ENCODE results near the gene PTGS1. TPM values are rescaled to one million over a fixed set of nuclear protein-coding genes. Genes with fewer than 3 reads are reported as not detected.

The PTGS1 gene
- polyA plus RNA-seq, 1 donor (not counting 4 experiments of a cell fraction or from before 2014, with no cell fraction given) = 4.5 TPM

DNA sequence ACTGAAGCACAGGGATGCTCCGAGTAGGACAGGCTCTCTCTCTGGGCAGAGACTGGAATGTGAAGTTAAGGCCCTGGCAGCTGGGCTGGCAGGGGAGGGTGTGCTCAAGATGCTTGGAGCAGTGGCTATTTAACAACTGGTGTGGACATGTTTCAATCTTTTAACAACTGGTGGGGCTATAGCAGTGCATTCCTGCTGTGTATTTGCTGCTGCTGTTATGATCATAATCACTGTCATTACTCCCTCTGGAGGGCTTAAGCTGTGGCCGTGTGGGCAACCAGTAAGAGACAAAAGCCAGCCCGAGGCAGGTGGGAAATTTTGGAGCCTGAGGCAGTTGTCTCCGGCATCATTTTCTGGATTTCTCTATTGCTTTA is 33.3 kb upstream of the PTGS1 start:
- FAIRE-seq = no peak

DNA sequence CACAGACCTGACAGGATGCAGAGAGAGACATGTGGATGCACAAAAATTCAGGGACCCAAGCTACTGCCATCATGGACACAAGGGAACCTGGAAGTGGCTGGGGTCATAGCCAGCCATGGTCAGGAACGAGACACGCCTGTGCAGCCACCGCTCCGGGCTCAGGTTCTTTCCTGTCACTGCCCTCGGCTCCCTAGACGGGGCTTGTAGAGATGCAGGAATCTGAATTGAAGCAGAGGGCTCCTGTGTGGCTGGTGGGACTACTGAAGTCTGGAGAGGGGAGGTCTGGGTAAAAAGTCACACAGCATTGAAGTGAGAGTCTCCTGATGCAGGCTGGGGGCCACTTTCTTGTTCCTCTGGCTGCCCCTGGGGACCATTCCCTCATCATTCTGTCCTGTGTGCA is 32.3 kb upstream of the PTGS1 start:
- H3K4me3 ChIP-seq (ENCODE audit: control insufficient read depth in 2 of 3, extremely low read depth in 1 of 3, insufficient read depth in 2 of 3, low read depth in 1 of 3, low read length in 3 of 3) = no peak overlapping the region
- H3K4me1 ChIP-seq (ENCODE audit: control insufficient read depth, extremely low read depth, insufficient read depth, low read length) = no peaks in the 10 kb centered on the region
- no peak for TF ChIP-seq EZH2 (IDR thresholded peaks at IDR 0.05; ENCODE audit: low read length)
- H3K9me3 ChIP-seq (ENCODE audit: control insufficient read depth, low read depth, low read length) = no peaks in the 10 kb centered on the region
- DNase-seq (ENCODE audit: low read depth, low spot score) (no peak), FAIRE-seq (no peak)
- dilution Hi-C loops (cut with MboI; ENCODE audit: extremely low pct_ligation_motif_present, low sequenced_read_pairs) = no loop called here
- no peak overlapping the region for H3K9ac ChIP-seq (ENCODE audit: control insufficient read depth, extremely low read depth, insufficient read depth, low read length)
- H3K36me3 ChIP-seq (ENCODE audit: control insufficient read depth in 2 of 2, extremely low read depth in 1 of 2, insufficient read depth in 2 of 2, low read length in 2 of 2) = no peaks in the 10 kb centered on the region
- no peak overlapping the region for H2AFZ ChIP-seq (ENCODE audit: control insufficient read depth, low read length)
- no peaks in the 10 kb centered on the region for H3K9me1 ChIP-seq (ENCODE audit: control insufficient read depth, extremely low read depth, insufficient read depth, low read length)
- peaks cover 16% of the 10 kb centered on the region for H3K27me3 ChIP-seq (ENCODE audit: control insufficient read depth, extremely low read depth, insufficient read depth, low read length)
- no peak overlapping the region for H3K4me2 ChIP-seq (ENCODE audit: control insufficient read depth, extremely low read depth, insufficient read depth, low read depth, low read length)
- H3K79me2 ChIP-seq (ENCODE audit: control insufficient read depth, insufficient read depth, low read length) = no peaks in the 10 kb centered on the region
- no peaks in the 10 kb centered on the region for H4K20me1 ChIP-seq (ENCODE audit: control insufficient read depth, extremely low read depth, insufficient read depth, low read length)
- H3K27ac ChIP-seq (ENCODE audit: control insufficient read depth, insufficient read depth, low read length) = no peak overlapping the region

More for the DNA sequence above, 33.3 kb upstream of the PTGS1 start:
- H3K9ac ChIP-seq (ENCODE audit: control insufficient read depth, extremely low read depth, insufficient read depth, low read length) = no peak overlapping the region
- peaks cover 16% of the 10 kb centered on the region for H3K27me3 ChIP-seq (ENCODE audit: control insufficient read depth, extremely low read depth, insufficient read depth, low read length)
- H3K4me3 ChIP-seq (ENCODE audit: control insufficient read depth in 2 of 3, extremely low read depth in 1 of 3, insufficient read depth in 2 of 3, low read depth in 1 of 3, low read length in 3 of 3) = no peak overlapping the region
- no peak overlapping the region for H3K4me2 ChIP-seq (ENCODE audit: control insufficient read depth, extremely low read depth, insufficient read depth, low read depth, low read length)
- H3K36me3 ChIP-seq (ENCODE audit: control insufficient read depth in 2 of 2, extremely low read depth in 1 of 2, insufficient read depth in 2 of 2, low read length in 2 of 2) = no peaks in the 10 kb centered on the region
- H3K9me3 ChIP-seq (ENCODE audit: control insufficient read depth, low read depth, low read length) = no peaks in the 10 kb centered on the region
- no peak for DNase-seq (ENCODE audit: low read depth, low spot score)
- no peaks in the 10 kb centered on the region for H3K4me1 ChIP-seq (ENCODE audit: control insufficient read depth, extremely low read depth, insufficient read depth, low read length)
- no peaks in the 10 kb centered on the region for H3K9me1 ChIP-seq (ENCODE audit: control insufficient read depth, extremely low read depth, insufficient read depth, low read length)
- no peaks in the 10 kb centered on the region for H4K20me1 ChIP-seq (ENCODE audit: control insufficient read depth, extremely low read depth, insufficient read depth, low read length)
- H3K27ac ChIP-seq (ENCODE audit: control insufficient read depth, insufficient read depth, low read length) = no peak overlapping the region
- no peak overlapping the region for H2AFZ ChIP-seq (ENCODE audit: control insufficient read depth, low read length)
- no peaks in the 10 kb centered on the region for H3K79me2 ChIP-seq (ENCODE audit: control insufficient read depth, insufficient read depth, low read length)
- dilution Hi-C loops (cut with MboI; ENCODE audit: extremely low pct_ligation_motif_present, low sequenced_read_pairs) = no loop called here
- TF ChIP-seq, protein P1, sequence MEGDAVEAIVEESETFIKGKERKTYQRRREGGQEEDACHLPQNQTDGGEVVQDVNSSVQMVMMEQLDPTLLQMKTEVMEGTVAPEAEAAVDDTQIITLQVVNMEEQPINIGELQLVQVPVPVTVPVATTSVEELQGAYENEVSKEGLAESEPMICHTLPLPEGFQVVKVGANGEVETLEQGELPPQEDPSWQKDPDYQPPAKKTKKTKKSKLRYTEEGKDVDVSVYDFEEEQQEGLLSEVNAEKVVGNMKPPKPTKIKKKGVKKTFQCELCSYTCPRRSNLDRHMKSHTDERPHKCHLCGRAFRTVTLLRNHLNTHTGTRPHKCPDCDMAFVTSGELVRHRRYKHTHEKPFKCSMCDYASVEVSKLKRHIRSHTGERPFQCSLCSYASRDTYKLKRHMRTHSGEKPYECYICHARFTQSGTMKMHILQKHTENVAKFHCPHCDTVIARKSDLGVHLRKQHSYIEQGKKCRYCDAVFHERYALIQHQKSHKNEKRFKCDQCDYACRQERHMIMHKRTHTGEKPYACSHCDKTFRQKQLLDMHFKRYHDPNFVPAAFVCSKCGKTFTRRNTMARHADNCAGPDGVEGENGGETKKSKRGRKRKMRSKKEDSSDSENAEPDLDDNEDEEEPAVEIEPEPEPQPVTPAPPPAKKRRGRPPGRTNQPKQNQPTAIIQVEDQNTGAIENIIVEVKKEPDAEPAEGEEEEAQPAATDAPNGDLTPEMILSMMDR (optimal IDR thresholded peaks at IDR 0.05 in 1 of 3, IDR thresholded peaks at IDR 0.05 in 1 of 3, conservative IDR thresholded peaks at IDR 0.05 in 1 of 3; ENCODE audit: extremely low read depth in 1 of 3, insufficient read depth in 2 of 3, low read length in 3 of 3) = no peak
- TF ChIP-seq EZH2 (IDR thresholded peaks at IDR 0.05; ENCODE audit: low read length) = no peak

DNA sequence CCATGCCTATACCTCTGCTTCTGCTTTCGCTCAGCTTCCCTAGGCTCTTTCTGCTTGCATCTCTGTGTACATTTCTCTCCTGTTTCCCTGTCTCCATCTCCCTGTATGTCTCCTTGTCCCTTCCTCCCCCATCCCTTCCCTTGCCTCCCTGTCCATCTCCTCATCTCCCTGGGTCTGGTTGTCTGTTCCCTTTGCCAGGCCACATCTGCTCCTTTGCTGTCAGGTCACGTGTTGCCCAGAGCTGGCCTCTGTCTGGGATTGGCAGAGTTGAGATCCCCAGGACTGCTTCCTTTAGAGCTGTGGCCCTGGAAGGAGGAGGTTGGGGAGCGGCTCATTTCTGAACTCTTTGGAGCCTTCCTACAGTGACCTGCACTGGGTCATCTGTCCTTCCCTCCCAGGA is 31.8 kb upstream of the PTGS1 start:
- dilution Hi-C loops (cut with MboI; ENCODE audit: extremely low pct_ligation_motif_present, low sequenced_read_pairs) = no loop called here

More for the DNA sequence above, 31.8 kb upstream of the PTGS1 start:
- H2AFZ ChIP-seq (ENCODE audit: control insufficient read depth, low read length) = no peak overlapping the region
- no peaks in the 10 kb centered on the region for H4K20me1 ChIP-seq (ENCODE audit: control insufficient read depth, extremely low read depth, insufficient read depth, low read length)
- peak; percentile 37 for TF ChIP-seq EZH2 (IDR thresholded peaks at IDR 0.05; ENCODE audit: low read length)
- TF ChIP-seq, protein P1 (optimal IDR thresholded peaks at IDR 0.05 in 1 of 3, IDR thresholded peaks at IDR 0.05 in 1 of 3, conservative IDR thresholded peaks at IDR 0.05 in 1 of 3; ENCODE audit: extremely low read depth in 1 of 3, insufficient read depth in 2 of 3, low read length in 3 of 3) = no peak
- no peaks in the 10 kb centered on the region for H3K36me3 ChIP-seq (ENCODE audit: control insufficient read depth in 2 of 2, extremely low read depth in 1 of 2, insufficient read depth in 2 of 2, low read length in 2 of 2)
- H3K9ac ChIP-seq (ENCODE audit: control insufficient read depth, extremely low read depth, insufficient read depth, low read length) = no peak overlapping the region
- no peak overlapping the region for H3K27ac ChIP-seq (ENCODE audit: control insufficient read depth, insufficient read depth, low read length)
- no peak overlapping the region for H3K4me2 ChIP-seq (ENCODE audit: control insufficient read depth, extremely low read depth, insufficient read depth, low read depth, low read length)
- no peaks in the 10 kb centered on the region for H3K9me1 ChIP-seq (ENCODE audit: control insufficient read depth, extremely low read depth, insufficient read depth, low read length)
- no peaks in the 10 kb centered on the region for H3K79me2 ChIP-seq (ENCODE audit: control insufficient read depth, insufficient read depth, low read length)
- H3K9me3 ChIP-seq (ENCODE audit: control insufficient read depth, low read depth, low read length) = no peaks in the 10 kb centered on the region
- no peak for DNase-seq (ENCODE audit: low read depth, low spot score)
- H3K27me3 ChIP-seq (ENCODE audit: control insufficient read depth, extremely low read depth, insufficient read depth, low read length) = peaks cover 16% of the 10 kb centered on the region
- no peaks in the 10 kb centered on the region for H3K4me1 ChIP-seq (ENCODE audit: control insufficient read depth, extremely low read depth, insufficient read depth, low read length)
- no peak for FAIRE-seq
- no peak overlapping the region for H3K4me3 ChIP-seq (ENCODE audit: control insufficient read depth in 2 of 3, extremely low read depth in 1 of 3, insufficient read depth in 2 of 3, low read depth in 1 of 3, low read length in 3 of 3)
